Measurements from ENCODE around the gene GFRA1.

GRCh38 chr10:116011929-116012328 is 261.1 kb downstream of the GFRA1 start:
- TF ChIP-seq EP300 (IDR thresholded peaks at IDR 0.05) (no peak), CTCF (IDR thresholded peaks at IDR 0.05) (no peak), POLR2A (IDR thresholded peaks at IDR 0.05) (no peak), POLR2AphosphoS5 (IDR thresholded peaks at IDR 0.05) (no peak)
